HEK293T (cell line): ENCODE measurements around the gene XPR1.

Source experiments
- CTCF ChIA-PET: fragments of 350-600 bp; formaldehyde crosslinking; extraction: SDS; loops from one replicate; lab custom pipeline; 2021; ENCODE audit warnings: antibody characterized with exemption, inconsistent platforms; lab: Yijun Ruan, JAX
- POLR2A ChIA-PET: fragments of 350-600 bp; formaldehyde crosslinking; extraction: SDS; loops from one replicate; lab custom pipeline; 2020; ENCODE audit warnings: antibody characterized with exemption, inconsistent platforms; lab: Yijun Ruan, JAX
- DNase-seq: peaks from one replicate; pipeline ENCODE4 v3.0.0; 2012; ENCODE audit warnings: mixed read lengths; ENCODE audit errors: extremely low spot score
- ARNT ChIP-seq: fragments of 450-650 bp; IDR thresholded peaks from 2 replicates; pipeline ENCODE4 v1.6.1; 2017; ENCODE audit warnings: mild to moderate bottlenecking
- BHLHE40 ChIP-seq: fragments of 450-650 bp; IDR thresholded peaks from 2 replicates; pipeline ENCODE4 v1.6.1; 2016; ENCODE audit warnings: mild to moderate bottlenecking, moderate library complexity, borderline replicate concordance
- CTBP1 ChIP-seq: fragments of 450-650 bp; IDR thresholded peaks from 2 replicates; pipeline ENCODE4 v1.6.1; 2016; ENCODE audit warnings: borderline replicate concordance
- ELF4 ChIP-seq: fragments of 450-650 bp; IDR thresholded peaks from 2 replicates; pipeline ENCODE4 v1.6.1; 2017; ENCODE audit warnings: antibody characterized with exemption
- FOXA1 ChIP-seq: fragments of 450-650 bp; IDR thresholded peaks from 2 replicates; pipeline ENCODE4 v1.6.1; 2016; ENCODE audit warnings: mild to moderate bottlenecking
- FOXK2 ChIP-seq: fragments of 450-650 bp; IDR thresholded peaks from 2 replicates; pipeline ENCODE4 v1.6.1; 2016; ENCODE audit warnings: mild to moderate bottlenecking
- FOXM1 ChIP-seq: fragments of 450-650 bp; IDR thresholded peaks from 2 replicates; pipeline ENCODE4 v1.6.1; 2017; ENCODE audit warnings: mild to moderate bottlenecking, borderline replicate concordance
- HDGF ChIP-seq: fragments of 450-650 bp; IDR thresholded peaks from 2 replicates; pipeline ENCODE4 v1.6.1; 2017; ENCODE audit warnings: antibody characterized with exemption, borderline replicate concordance
- L3MBTL2 ChIP-seq: fragments of 450-650 bp; conservative IDR thresholded peaks from 2 replicates; pipeline ENCODE4 v1.6.1; 2016; ENCODE audit warnings: mild to moderate bottlenecking
- LEF1 ChIP-seq: fragments of 450-650 bp; IDR thresholded peaks from 2 replicates; pipeline ENCODE4 v1.6.1; 2017; ENCODE audit warnings: mild to moderate bottlenecking, borderline replicate concordance
- NFRKB ChIP-seq: fragments of 450-650 bp; IDR thresholded peaks from 2 replicates; pipeline ENCODE4 v1.6.1; 2016; ENCODE audit warnings: mild to moderate bottlenecking, moderate library complexity
- SP1 ChIP-seq: fragments of 450-650 bp; IDR thresholded peaks from 2 replicates; pipeline ENCODE4 v1.6.1; 2017
- SUZ12 ChIP-seq: fragments of 450-650 bp; IDR thresholded peaks from 2 replicates; pipeline ENCODE4 v1.6.1; 2016; ENCODE audit warnings: mild to moderate bottlenecking
- TARDBP ChIP-seq: fragments of 450-650 bp; IDR thresholded peaks from 2 replicates; pipeline ENCODE4 v1.6.1; 2016
- ZNF384 ChIP-seq: fragments of 450-650 bp; IDR thresholded peaks from 2 replicates; pipeline ENCODE4 v1.6.1; 2016
- TF ChIP-seq, protein P1 (sequence below): fragments of 450-650 bp; IDR thresholded peaks from 2 replicates; pipeline ENCODE4 v1.6.1; 2016

XPR1 gene

DNA sequence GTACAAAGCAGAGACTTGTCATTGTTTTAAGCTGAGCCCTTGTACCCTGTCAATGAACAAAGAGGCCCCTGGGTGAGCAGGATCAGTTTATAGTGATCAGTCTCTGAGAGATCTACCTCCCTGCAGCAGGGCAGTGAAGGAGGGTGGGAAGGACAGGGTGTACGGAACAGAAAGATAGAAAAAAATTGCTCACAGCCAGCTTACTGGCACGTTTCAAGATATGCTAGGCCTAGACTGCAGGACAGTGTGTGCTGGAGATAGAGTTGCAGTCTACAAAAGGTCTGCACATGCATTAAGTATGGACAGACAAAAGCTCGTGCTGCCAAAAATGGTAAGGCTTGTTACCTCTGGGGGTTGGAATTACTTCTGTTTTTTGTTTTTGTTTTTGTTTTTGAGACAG is 38.4 kb upstream of the XPR1 start:
- TF ChIP-seq LEF1 (no peak), NFRKB (no peak), CTBP1 (no peak), FOXM1 (no peak), TARDBP (no peak), L3MBTL2 (no peak), ZNF384 (no peak), ELF4 (no peak), HDGF (no peak), ARNT (no peak), FOXA1 (no peak), SP1 (no peak), BHLHE40 (no peak), SUZ12 (no peak), FOXK2 (no peak)
- TF ChIP-seq, protein P1, sequence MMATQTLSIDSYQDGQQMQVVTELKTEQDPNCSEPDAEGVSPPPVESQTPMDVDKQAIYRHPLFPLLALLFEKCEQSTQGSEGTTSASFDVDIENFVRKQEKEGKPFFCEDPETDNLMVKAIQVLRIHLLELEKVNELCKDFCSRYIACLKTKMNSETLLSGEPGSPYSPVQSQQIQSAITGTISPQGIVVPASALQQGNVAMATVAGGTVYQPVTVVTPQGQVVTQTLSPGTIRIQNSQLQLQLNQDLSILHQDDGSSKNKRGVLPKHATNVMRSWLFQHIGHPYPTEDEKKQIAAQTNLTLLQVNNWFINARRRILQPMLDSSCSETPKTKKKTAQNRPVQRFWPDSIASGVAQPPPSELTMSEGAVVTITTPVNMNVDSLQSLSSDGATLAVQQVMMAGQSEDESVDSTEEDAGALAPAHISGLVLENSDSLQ: no peak
- ChIA-PET CTCF (no interaction called here), POLR2A (interaction anchor here (0.6 kb wide), 1 partner anchor 499 kb away, joined by 3 read pairs; no protein-coding TSS in a partner anchor)
- no peak for DNase-seq

DNA sequence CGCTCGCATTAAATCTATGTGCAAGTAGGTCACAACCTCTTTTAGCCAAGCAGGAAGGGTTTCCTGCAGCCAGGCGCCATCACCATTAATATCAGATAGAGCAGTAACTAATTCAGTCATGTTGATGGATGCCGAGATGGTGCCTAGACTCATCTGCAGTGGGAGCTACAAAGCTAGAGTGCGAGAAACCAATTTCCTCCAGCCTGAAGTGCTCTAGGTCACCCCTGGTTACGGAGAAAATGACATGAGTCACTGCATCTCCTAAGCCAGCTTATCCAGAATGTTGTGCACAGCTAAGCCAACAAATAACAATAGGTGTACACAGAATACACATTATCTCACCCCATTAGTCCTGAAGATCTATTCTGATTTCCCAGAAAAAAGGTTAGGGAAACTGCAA is 37.1 kb upstream of the XPR1 start:
- ChIA-PET CTCF (no interaction called here), POLR2A (no interaction called here)
- TF ChIP-seq, protein P1: no peak
- no peak for TF ChIP-seq FOXA1
- TF ChIP-seq ZNF384: no peak
- TF ChIP-seq ELF4: no peak
- no peak for TF ChIP-seq BHLHE40
- no peak for TF ChIP-seq LEF1
- no peak for TF ChIP-seq HDGF
- TF ChIP-seq TARDBP: no peak
- TF ChIP-seq FOXK2: no peak
- TF ChIP-seq FOXM1: no peak
- no peak for DNase-seq

DNA sequence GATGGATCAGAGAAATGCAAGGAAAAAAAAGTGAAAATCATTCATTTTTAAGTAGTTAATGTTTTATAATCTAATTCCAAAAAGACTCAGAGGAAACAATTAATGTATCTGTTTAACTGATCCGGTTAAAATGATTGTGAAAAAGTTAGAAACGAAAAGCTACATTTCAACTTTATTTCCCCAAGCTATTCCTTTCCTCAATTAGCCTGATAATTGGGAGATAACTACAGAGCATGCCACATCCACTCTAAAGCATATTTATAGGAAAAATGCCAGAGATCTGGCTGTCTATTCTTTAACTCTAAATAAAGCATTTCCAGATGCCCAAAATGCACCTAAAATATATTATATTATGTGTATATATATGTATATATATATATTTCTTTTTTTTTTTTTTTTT is 35.9 kb upstream of the XPR1 start:
- DNase-seq: no peak
- ChIA-PET CTCF (no interaction called here), POLR2A (no interaction called here)
- TF ChIP-seq NFRKB (no peak), TARDBP (no peak), FOXM1 (no peak), BHLHE40 (no peak), ARNT (no peak), LEF1 (no peak), HDGF (no peak), ELF4 (no peak), ZNF384 (no peak), FOXA1 (no peak), FOXK2 (no peak), SUZ12 (no peak), L3MBTL2 (no peak)

DNA sequence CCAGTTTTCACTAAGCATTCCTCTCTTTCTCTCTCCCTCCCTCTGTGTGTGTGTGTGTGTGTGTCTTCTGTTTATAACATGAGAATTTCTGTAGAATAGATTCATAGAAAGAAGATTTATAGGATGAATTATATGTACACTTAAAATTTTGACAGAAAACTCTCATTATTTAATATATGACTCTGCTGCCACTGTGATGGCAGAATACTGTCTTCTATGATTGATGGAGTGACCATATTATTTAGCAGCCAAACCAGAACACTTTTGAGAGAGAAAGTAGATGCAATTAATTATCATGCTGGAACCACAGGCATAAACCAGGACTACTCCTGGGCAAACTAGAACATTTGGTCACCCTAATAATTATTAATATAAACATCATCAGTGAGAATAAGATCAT is 34.3 kb upstream of the XPR1 start:
- CTCF ChIA-PET: no interaction called here
- POLR2A ChIA-PET: no interaction called here
- TF ChIP-seq SP1 (no peak), BHLHE40 (no peak), FOXK2 (no peak), FOXA1 (no peak), NFRKB (no peak), CTBP1 (no peak), LEF1 (no peak), SUZ12 (no peak), ZNF384 (no peak), ARNT (no peak), FOXM1 (no peak), TARDBP (no peak), ELF4 (no peak)
- TF ChIP-seq, protein P1: no peak

DNA sequence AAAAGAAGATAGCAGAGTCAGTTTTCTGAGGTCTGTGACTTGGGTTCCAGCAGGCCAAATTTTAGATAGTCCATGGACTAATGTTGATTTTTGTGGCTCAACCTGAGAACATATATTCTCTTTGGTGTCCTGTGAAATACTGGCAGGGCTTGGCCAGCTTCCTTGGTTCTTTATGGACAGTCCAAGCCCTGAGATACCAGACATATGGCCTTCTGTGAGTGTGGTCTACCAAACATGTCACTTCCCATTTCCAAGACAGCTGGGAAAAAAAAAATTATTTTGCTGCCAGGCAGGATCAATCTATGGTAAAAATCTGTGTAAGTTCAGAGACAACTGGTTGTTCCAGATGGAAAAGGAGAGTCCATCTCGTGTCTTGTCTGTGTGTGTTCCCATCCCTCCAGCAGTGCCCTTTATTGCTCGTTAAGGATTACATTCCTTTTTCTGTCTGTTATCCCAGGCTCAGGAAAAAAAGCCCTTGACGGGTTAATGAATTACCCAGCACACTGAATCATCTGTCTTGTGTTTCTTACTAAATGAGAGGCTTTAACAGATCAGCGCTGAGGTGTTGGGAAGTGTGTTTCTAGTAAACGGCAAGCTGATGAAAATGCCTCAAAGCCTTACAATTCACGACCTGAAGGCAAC is 33.4 kb upstream of the XPR1 start:
- no peak for DNase-seq
- CTCF ChIA-PET: no interaction called here
- TF ChIP-seq SUZ12 (no peak), FOXK2 (no peak), SP1 (no peak), FOXM1 (no peak), BHLHE40 (no peak), ARNT (no peak), ELF4 (no peak), CTBP1 (no peak), TARDBP (no peak), FOXA1 (no peak), NFRKB (no peak), HDGF (no peak), LEF1 (no peak), ZNF384 (no peak), L3MBTL2 (no peak)
- TF ChIP-seq, protein P1: no peak
- POLR2A ChIA-PET: no interaction called here

More for the DNA sequence above, 34.3 kb upstream of the XPR1 start:
- no peak for DNase-seq
